Lung (tissue), 12 donors: ENCODE results near the gene BCAR1. TPM values are rescaled to one million over a fixed set of nuclear protein-coding genes. Genes with fewer than 3 reads are reported as not detected.

Experiments used
- ATAC-seq: fragments of 200-7000 bp; cut with Tn5 transposase; one replicate; pipeline ENCODE4 v1.9.1; 2020; ENCODE audit warnings: moderate number of reproducible peaks; ENCODE audit not compliant: insufficient read depth, low FRiP score
- DNase-seq, 3 donors: peaks; one replicate each; pipeline ENCODE4 v3.0.0-alpha.2; 2013 to 2017
- H3K27ac ChIP-seq, 2 donors: one replicate each; pipeline ENCODE4 v1.5.1; 2013; ENCODE audit warnings: mild to moderate bottlenecking in 2 of 2, moderate library complexity in 2 of 2, control low read depth in 1 of 2, inconsistent platforms in 1 of 2, low read depth in 1 of 2, low read length in 1 of 2
- H3K27me3 ChIP-seq, 3 donors: one replicate each; pipeline ENCODE4 v1.5.1; 2013; ENCODE audit warnings: low read length in 2 of 3; ENCODE audit not compliant: control insufficient read depth in 3 of 3, insufficient read depth in 3 of 3
- H3K36me3 ChIP-seq, 4 donors: one replicate each; pipeline ENCODE4 v1.5.1; 2013; ENCODE audit warnings: low read length in 4 of 4, mild to moderate bottlenecking in 1 of 4, moderate library complexity in 1 of 4; ENCODE audit not compliant: control insufficient read depth in 4 of 4, insufficient read depth in 4 of 4
- H3K4me1 ChIP-seq, 5 donors: one replicate each; pipeline ENCODE4 v1.5.1; 2013; ENCODE audit warnings: low read length in 5 of 5, mild to moderate bottlenecking in 2 of 5, moderate library complexity in 1 of 5; ENCODE audit not compliant: control insufficient read depth in 5 of 5, insufficient read depth in 5 of 5
- H3K4me3 ChIP-seq: one replicate; pipeline ENCODE4 v1.5.1; 2013; ENCODE audit warnings: mild to moderate bottlenecking, control low read depth, moderate library complexity
- H3K9ac ChIP-seq, 2 donors: one replicate each; pipeline ENCODE4 v1.5.1; 2013; ENCODE audit warnings: low read length in 2 of 2, control low read depth in 1 of 2; ENCODE audit not compliant: insufficient read depth in 1 of 2
- H3K9me3 ChIP-seq, 4 donors: one replicate each; pipeline ENCODE4 v1.5.1; 2013; ENCODE audit warnings: low read length in 3 of 4, mild to moderate bottlenecking in 1 of 4, moderate library complexity in 1 of 4; ENCODE audit not compliant: control insufficient read depth in 4 of 4, insufficient read depth in 3 of 4
- WGBS, 2 donors: extraction: QIAGEN DNeasy Blood & Tissue Kit; methylation state at CpG; one replicate each; pipeline ENCODE4 v1.1.7; 2013; 5-methylcytosine and 5-hydroxymethylcytosine counted together
- polyA plus RNA-seq, 2 donors: library from polyadenylated mRNA; stranded (reverse); fragments of 200-250 nt; gene quantifications; one replicate each; pipeline ENCODE4 v1.2.1, GENCODE V29; 2013
- total RNA-seq, 2 donors: library from RNA; depleted of rRNA in 1 of 2; stranded (reverse); fragments of >200 nt in 1 of 2; gene quantifications; one replicate each; pipeline ENCODE4 v1.2.1, GENCODE V29; 2014 to 2021
- TF ChIP-seq, protein P1 (sequence below): IDR thresholded peaks from 2 replicates; pipeline ENCODE4 v1.5.1; 2012; ENCODE audit warnings: mild to moderate bottlenecking; ENCODE audit errors: control extremely low read depth, extremely low read depth
- donor health status: control.
- donor health status: control.
- donor health status: Bipolar disorder and iron deficiency.
- donor health status: healthy.
- donor health status: DM: yes; HTN: yes; CAD: no.

The BCAR1 gene
- total and polyA plus RNA-seq, 4 donors, result 37.5 to 70.7 (median 49.9) TPM

DNA sequence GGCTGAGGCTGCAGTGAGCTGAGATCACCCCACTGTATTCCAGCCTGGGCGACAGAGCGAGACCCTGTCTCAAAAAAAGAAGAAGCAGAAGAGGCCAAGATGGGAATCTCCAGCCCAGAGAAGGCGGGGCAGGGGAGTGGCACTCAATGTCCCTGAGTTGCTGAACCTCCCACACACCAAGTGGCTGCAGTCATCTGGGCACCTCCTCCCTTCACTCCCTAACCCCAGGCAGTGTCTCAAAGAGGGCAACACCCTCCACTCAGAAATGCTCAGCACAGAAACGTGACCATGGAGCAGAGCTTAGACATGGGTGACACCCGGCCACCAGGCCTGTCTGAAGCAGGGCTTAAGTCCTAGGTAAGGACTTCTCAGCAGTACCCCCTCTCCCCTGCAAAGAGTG lies 36.3 kb upstream of the BCAR1 start:
- WGBS, 2 donors, result 82 to 90% methylated on average over 5 of the region's 5 CpGs
- no peak for DNase-seq

DNA sequence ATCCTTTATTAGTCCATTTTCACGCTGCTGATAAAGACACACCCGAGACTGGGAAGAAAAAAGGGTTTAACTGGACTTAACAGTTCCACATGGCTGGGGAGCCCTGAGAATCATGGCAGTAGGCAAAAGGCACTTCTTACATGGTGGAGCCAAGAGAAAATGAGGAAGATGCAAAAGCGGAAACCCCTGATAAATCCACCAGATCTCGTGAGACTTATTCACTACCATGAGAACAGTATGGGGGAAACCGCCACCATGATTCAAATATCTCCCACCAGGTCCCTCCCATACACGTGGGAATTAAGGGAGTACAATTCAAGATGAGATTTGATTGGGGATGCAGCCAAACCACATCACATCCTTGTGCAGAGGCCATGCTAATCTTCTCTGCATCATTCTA lies 35.0 kb upstream of the BCAR1 start:
- peaks cover 0 to 9% (median 3%) of the 10 kb centered on the region in 4 donors for H3K36me3 ChIP-seq

More for the DNA sequence above, 36.3 kb upstream of the BCAR1 start:
- H3K9ac ChIP-seq, result no peak overlapping the region
- no peak overlapping the region for H3K4me3 ChIP-seq
- H3K36me3 ChIP-seq, result peaks cover 5 to 15% (median 8%) of the 10 kb centered on the region in 4 donors
- peaks cover 0 to 13% (median 0%) of the 10 kb centered on the region in 5 donors for H3K4me1 ChIP-seq
- ATAC-seq, result peak; percentile 45
- TF ChIP-seq, protein P1, sequence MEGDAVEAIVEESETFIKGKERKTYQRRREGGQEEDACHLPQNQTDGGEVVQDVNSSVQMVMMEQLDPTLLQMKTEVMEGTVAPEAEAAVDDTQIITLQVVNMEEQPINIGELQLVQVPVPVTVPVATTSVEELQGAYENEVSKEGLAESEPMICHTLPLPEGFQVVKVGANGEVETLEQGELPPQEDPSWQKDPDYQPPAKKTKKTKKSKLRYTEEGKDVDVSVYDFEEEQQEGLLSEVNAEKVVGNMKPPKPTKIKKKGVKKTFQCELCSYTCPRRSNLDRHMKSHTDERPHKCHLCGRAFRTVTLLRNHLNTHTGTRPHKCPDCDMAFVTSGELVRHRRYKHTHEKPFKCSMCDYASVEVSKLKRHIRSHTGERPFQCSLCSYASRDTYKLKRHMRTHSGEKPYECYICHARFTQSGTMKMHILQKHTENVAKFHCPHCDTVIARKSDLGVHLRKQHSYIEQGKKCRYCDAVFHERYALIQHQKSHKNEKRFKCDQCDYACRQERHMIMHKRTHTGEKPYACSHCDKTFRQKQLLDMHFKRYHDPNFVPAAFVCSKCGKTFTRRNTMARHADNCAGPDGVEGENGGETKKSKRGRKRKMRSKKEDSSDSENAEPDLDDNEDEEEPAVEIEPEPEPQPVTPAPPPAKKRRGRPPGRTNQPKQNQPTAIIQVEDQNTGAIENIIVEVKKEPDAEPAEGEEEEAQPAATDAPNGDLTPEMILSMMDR, result no peak
- no peaks in the 10 kb centered on the region for H3K27me3 ChIP-seq
- H3K27ac ChIP-seq, result peak overlapping the region in 1 of 2 donors; percentile 48
- no peaks in the 10 kb centered on the region for H3K9me3 ChIP-seq

GRCh38 chr16:75282466-75283281 lies 31.2 kb upstream of the BCAR1 start:
- 93% methylated on average over 11 of the region's 11 CpGs for WGBS, 2 donors

More for the DNA sequence above, 35.0 kb upstream of the BCAR1 start:
- WGBS, 2 donors, result 88 to 92% methylated on average over 6 of the region's 6 CpGs
- H3K4me1 ChIP-seq, result peaks cover 0 to 13% (median 0%) of the 10 kb centered on the region in 5 donors
- no peak for DNase-seq
- no peak overlapping the region for H3K9ac ChIP-seq
- H3K4me3 ChIP-seq, result no peak overlapping the region
- H3K27me3 ChIP-seq, result no peaks in the 10 kb centered on the region
- H3K27ac ChIP-seq, result no peak overlapping the region
- H3K9me3 ChIP-seq, result no peaks in the 10 kb centered on the region
- TF ChIP-seq, protein P1, result no peak
- ATAC-seq, result no peak

More at GRCh38 chr16:75282466-75283281, 31.2 kb upstream of the BCAR1 start:
- no peaks in the 10 kb centered on the region for H3K36me3 ChIP-seq
- H3K9ac ChIP-seq, result no peak overlapping the region
- H3K27ac ChIP-seq, result no peak overlapping the region
- ATAC-seq (no peak), DNase-seq (no peak)
- H3K27me3 ChIP-seq, result no peaks in the 10 kb centered on the region
- TF ChIP-seq, protein P1, result no peak
- no peaks in the 10 kb centered on the region for H3K9me3 ChIP-seq
- H3K4me3 ChIP-seq, result no peak overlapping the region
- peaks cover 0 to under 1% (median 0%) of the 10 kb centered on the region in 5 donors for H3K4me1 ChIP-seq
